ENCODE measurements around the gene ZNF407.

The ZNF407 gene

DNA sequence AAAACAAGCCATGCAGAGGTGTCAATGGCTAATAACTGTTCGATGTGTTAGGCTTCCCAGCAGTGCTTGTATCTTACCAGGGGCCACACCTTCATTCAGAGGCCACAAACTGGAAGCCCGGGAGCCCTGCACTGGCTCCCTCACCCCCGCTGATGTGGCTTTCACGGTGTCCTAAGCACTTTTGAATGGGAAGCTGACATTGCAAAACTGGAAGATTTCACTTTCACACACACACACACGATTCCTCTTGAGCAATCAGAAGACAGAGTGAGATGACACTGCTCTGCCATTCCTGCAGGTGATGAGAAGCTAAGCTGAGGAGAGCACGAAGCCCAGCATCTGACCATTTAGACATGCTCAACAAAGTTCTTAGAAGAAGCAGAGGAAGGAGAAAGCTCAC, 8.6 kb upstream of the ZNF407 start:
- DNase-seq (ENCODE audit: low spot score), result no peak

GRCh38 chr18:74589811-74590210, 7.9 kb upstream of the ZNF407 start:
- DNase-seq (ENCODE audit: low spot score), result no peak

DNA sequence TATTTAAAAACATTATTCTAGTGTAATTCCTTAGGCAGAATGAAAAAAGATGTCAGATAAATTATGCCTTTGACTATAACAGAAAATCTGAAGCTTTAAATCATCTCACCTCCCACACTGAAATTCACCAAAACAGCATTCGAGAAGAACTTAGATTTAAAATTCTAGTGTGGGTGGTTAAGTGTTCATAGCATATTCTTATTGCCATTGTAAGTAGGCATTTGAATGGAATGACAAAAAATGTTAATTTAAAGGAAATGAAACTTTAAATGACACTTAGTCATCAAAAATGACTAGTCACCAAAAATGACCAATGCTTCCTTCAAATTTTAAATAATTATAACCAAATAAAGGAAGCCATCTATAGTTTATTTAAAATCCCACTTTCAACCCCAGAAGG, 7.0 kb upstream of the ZNF407 start:
- DNase-seq (ENCODE audit: low spot score), result no peak

GRCh38 chr18:74595431-74595830, 2.2 kb upstream of the ZNF407 start:
- no peak for DNase-seq (ENCODE audit: low spot score)

DNA sequence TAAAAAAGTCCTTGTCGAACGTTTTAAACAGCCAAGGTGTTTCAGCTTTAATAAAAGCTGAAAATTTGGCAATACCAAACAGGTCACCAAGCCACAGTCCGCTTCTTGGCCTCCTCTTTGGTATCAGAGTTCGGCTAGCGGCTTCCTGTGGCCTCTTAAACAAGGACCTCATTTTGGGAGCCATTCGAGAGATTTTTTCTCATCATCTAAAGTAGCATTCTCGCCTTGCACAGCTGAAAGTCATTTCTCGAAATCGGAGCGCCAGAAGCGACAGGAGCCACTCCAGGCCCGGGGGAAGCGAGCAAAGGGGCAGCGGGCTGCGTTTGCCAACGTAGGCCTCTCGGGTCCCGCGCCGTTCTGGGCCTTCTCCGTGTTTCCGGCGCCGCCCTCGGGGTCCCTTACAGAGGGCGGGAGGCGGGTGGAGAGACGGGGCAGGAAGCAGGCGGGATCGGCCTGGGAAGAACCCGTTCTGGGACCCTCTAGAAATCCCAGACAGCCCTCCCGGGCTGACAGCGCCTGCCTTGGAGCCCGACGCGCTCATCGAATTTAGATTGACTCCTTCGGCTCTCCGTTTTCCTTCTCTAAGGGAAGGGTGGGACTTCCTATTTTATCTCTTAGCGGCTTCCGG, 522 bp upstream of the ZNF407 start:
- peak; percentile 20 for DNase-seq (ENCODE audit: low spot score)

DNA sequence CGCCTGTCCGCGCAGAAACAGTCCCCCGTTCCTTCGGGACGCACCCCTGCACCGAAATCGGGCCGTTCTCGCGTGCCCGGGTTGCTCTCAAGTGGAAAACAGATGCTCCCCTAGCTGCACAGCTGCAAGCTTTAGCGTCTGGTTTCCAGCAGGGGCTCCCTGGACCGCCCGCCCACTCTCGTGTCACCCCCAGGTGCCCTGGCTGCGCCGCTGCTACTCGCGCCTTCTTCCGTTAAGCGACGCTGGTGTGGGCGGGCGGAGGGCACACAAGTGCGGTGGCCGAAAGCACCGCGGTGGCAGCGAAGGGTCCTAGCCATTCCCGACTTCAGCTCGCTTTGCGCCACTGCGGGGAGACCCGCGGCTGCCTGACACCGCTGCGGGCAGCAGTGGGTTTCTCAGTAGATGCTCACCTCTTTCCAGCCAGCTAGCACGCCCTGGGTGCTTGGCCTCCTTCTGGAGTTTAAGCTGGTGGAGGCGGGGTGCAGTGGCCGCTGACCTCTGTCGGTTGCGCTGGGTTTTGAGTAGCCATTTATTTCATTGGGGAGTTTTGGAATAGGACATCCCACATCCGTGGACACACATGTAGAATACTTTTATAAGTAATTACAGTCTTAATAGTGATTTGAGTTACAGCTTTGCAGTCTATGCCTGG, 806 bp downstream of the ZNF407 start:
- no peak for DNase-seq (ENCODE audit: low spot score)

DNA sequence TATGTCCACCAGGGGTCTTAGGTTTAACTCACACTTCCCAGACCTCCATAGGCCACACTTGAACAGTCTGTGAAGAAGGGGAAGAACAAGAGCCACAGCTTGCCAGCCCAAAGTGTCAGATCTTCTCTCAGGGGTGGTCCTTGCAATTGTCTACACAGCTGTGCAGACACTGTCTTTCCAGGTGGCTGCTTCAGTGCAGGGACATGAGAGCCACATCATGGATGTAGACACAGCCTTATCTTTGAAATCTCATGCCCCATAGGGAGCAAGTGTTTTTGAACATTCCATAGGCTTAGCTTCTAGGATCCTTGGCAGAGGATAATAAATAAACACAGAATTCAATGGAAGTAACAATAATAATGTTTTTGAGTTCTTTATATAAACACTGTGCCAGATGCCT, 6.7 kb downstream of the ZNF407 start:
- DNase-seq (ENCODE audit: low spot score), result no peak

GRCh38 chr18:74604774-74605173, 7.1 kb downstream of the ZNF407 start:
- DNase-seq (ENCODE audit: low spot score), result no peak

DNA sequence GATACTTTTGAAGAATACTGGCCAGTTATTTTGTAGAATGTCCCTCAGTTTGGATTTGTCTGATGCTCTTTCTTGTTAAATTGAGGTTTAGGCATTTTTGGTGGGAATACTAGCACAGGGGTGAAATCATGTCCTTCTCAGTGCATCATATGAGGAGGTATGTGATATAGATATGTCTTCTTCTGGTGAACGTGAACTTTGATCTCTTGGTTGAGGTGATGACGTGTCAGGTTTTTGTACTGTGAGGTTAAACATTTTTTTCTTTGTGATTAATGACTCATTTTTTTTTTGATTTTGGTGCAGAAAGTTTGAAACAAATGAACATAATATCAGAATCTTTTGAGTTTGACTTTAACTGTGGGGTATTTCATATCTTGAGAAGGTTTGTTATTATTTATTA, 11.0 kb downstream of the ZNF407 start:
- DNase-seq (ENCODE audit: low spot score), result no peak

- peak; percentile 22 for DNase-seq (ENCODE audit: low spot score)
Observed at GRCh38 chr18:74609535-74609934, 11.9 kb downstream of the ZNF407 start.

GRCh38 chr18:74610051-74610615, 12.5 kb downstream of the ZNF407 start:
- DNase-seq (ENCODE audit: low spot score), result peak; percentile 19

DNA sequence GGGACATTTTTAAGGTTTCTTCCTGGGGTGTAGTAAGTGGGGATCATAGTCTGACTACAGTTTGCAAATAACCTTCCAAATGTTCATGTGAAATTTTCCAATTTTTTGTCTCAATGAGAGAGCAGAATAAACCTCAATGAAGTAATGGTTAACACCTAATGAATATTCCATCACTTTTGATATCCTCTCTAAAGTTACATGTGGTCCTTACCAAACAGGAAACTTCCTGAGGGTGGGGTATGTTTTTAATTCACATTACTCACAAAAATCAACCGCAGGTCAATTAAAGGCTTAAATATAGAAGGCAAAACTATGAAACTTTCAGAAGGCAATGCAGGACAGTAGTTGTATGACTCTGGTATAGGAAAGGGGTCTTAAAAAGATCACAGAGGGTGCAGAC, 13.2 kb downstream of the ZNF407 start:
- no peak for DNase-seq (ENCODE audit: low spot score)

DNA sequence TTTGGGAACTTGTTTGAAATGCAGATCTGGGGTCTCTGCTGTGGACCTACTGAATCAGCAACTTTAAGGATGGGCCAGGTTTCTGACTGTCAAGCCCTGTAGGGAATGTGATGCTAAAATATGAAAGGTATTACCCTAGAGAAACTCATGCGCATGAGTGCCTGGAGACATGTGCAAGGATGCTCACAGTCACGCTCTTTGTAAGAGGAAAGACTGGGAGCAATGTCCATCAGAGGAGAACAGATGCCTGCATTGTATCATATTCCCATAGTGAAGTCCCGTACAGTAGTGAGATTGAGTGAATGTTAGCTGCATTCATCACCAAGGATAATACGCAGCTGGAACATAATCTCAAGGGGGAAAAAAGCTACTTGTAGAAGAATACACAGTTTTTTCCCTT, 14.1 kb downstream of the ZNF407 start:
- DNase-seq (ENCODE audit: low spot score), result peak; percentile 89

GRCh38 chr18:74613381-74613780, 15.7 kb downstream of the ZNF407 start:
- no peak for DNase-seq (ENCODE audit: low spot score)

GRCh38 chr18:74616494-74616893, 18.8 kb downstream of the ZNF407 start:
- no peak for DNase-seq (ENCODE audit: low spot score)

GRCh38 chr18:74617486-74617885, 19.8 kb downstream of the ZNF407 start:
- DNase-seq (ENCODE audit: low spot score), result no peak

DNA sequence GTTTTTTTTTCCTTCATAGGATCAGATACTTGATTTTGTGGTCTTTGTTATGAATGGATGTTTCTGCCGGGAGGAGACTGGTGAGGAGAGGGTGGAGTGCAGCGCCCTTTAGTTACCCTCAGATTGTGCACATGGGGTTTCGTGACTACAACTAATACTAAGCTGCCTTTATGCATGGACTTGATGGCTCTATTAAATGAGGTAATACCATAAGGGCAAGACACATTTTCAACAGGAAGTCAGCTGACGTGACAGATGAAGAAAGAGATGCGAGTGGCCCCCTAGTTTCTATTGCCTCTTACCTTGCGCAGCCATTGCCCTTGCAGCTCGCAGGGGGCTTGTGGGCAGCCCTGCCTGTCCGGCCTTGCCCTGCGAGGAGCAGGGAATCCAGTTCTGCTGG, 24.4 kb downstream of the ZNF407 start:
- DNase-seq (ENCODE audit: low spot score), result no peak

- no peak for DNase-seq (ENCODE audit: low spot score)
Observed at GRCh38 chr18:74623047-74623816, 25.6 kb downstream of the ZNF407 start.

- DNase-seq (ENCODE audit: low spot score), result no peak
Observed at GRCh38 chr18:74624466-74624865, 26.8 kb downstream of the ZNF407 start.

- no peak for DNase-seq (ENCODE audit: low spot score)
Observed at GRCh38 chr18:74625157-74625556, 27.5 kb downstream of the ZNF407 start.

GRCh38 chr18:74626049-74626874, 28.6 kb downstream of the ZNF407 start:
- DNase-seq (ENCODE audit: low spot score), result no peak

DNA sequence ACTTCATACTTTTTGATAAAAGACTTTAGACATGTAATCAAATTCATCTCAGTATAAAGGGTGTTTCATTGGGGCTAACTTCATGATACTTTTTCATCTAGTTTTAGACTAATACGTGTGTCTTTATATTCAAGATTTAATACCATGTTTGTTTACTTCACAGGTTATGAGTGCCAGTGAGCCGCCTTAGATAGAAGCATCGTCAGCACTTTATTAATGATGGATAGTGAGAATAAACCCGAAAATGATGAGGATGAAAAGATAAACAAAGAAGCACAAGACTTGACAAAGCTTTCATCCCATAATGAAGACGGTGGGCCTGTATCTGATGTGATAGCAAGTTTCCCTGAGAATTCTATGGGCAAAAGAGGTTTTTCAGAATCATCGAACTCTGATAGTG, 33.1 kb downstream of the ZNF407 start:
- DNase-seq (ENCODE audit: low spot score), result no peak
